DMS 273 (cell line): ENCODE results near the gene LCE3E.

Experiments used
- DNase-seq: peaks from one replicate; lab custom pipeline; 2025; ENCODE audit not compliant: unreplicated experiment; lab: John Stamatoyannopoulos, UW

Gene LCE3E

DNA sequence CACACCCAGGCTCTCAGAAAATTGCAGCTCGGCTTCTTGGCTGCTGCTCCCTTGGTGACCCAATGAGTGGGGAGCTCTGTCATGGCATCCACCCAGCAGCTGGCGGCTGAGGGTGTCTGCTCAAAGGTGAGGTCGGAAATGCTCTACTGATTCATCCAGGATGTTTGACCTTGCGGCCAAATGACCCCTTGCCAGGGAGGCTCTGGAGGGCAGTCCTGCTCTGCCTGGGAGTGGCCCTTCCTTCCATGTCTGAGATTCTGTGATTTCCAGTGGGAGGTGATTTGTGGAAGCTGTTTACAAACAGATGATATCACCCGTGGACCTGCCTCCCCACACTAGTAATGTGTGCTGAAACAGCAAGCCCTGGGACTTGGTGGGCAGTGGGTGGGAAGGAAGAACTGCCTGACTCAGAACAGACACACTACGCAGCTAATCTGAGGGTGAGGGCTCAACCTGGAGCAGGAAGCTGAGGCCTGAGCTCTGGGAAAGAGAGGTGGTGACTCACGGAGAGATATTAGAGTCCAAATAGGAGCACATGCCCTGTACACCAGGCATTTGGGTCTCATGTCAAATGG is 49.3 kb downstream of the LCE3E start:
- no peak for DNase-seq

DNA sequence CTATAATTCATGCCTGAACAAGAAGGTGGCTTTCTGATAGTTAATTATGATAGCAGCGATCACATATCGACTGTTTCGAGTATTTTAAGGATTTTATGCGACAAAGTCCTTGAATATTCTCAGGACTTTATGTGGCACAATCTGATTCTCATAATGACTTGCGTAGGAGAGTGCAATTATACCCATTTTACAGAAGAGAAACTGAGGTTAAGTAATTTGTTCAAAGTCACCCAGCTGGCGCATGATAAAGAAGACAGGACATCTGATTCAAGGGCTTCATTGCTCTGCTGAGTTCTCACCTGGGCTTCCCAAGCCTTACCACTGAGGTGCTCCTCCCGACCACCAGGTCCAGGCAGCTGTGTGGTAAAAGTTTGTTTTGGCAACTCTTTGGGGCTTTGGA is 50.5 kb downstream of the LCE3E start:
- no peak for DNase-seq
